PC-3 (cell line): ENCODE measurements around the gene B3GNT8. TPM values are rescaled to one million over a fixed set of nuclear protein-coding genes. Genes with fewer than 3 reads are reported as not detected.

Source experiments
- ATAC-seq: fragments of 200-7000 bp; cut with Tn5 transposase; 2 replicates; pipeline ENCODE4 v1.9.1; 2020; ENCODE audit warnings: mild to moderate bottlenecking, moderate library complexity
- BruUV-seq: library from RNA; stranded (reverse); fragments of 400-500 nt; replicated peaks from 2 replicates; lab custom pipeline; 2021; lab: Mats Ljungman, UMichigan
- CTCF ChIA-PET: fragments of 300-600 bp; sonication (Branson Sonifier 250); formaldehyde crosslinking; loops from one replicate; lab custom pipeline; 2022; ENCODE audit warnings: antibody characterized with exemption; lab: Charles Lee
- POLR2A ChIA-PET: fragments of 300-600 bp; sonication (Branson Sonifier 250); formaldehyde crosslinking; loops from one replicate; lab custom pipeline; 2022; ENCODE audit warnings: antibody characterized with exemption; ENCODE audit not compliant: unreplicated experiment; lab: Charles Lee
- DNase-seq: peaks from one replicate; pipeline ENCODE4 v3.0.0-alpha.2; 2015
- H2AFZ ChIP-seq: fragments of 300-600 bp; sonication (generic); 2 replicates; pipeline ENCODE4 v1.6.0; 2016; ENCODE audit warnings: antibody characterized with exemption, low read length
- H3F3A ChIP-seq: fragments of 300-600 bp; sonication (generic); one replicate; pipeline ENCODE4 v1.6.0; 2017; ENCODE audit warnings: antibody characterized with exemption, low read length, control low read depth, mild to moderate bottlenecking; ENCODE audit not compliant: unreplicated experiment
- H3K27ac ChIP-seq: fragments of 300-600 bp; sonication (generic); 2 replicates; pipeline ENCODE4 v1.5.1; 2016; ENCODE audit warnings: mild to moderate bottlenecking, low read length
- H3K27me3 ChIP-seq: fragments of 300-600 bp; sonication (generic); 2 replicates; pipeline ENCODE4 v1.6.1; 2016; ENCODE audit warnings: low read length, mixed read lengths
- H3K36me3 ChIP-seq: fragments of 300-600 bp; sonication (generic); 2 replicates; pipeline ENCODE4 v1.6.1; 2016; ENCODE audit warnings: low read depth, mixed run types, low read length, mixed read lengths
- H3K4me1 ChIP-seq: fragments of 300-600 bp; sonication (generic); 2 replicates; pipeline ENCODE4 v1.5.1; 2016; ENCODE audit warnings: low read length; ENCODE audit not compliant: insufficient read depth
- H3K4me2 ChIP-seq: fragments of 300-600 bp; sonication (generic); 2 replicates; pipeline ENCODE4 v1.6.0; 2016; ENCODE audit warnings: low read length
- H3K4me3 ChIP-seq: fragments of 300-600 bp; sonication (generic); 2 replicates; pipeline ENCODE4 v1.5.1; 2016; ENCODE audit warnings: mild to moderate bottlenecking, low read length, mixed read lengths
- H3K79me2 ChIP-seq: fragments of 300-600 bp; sonication (generic); 2 replicates; pipeline ENCODE4 v1.6.1; 2017; ENCODE audit warnings: low read length, mixed read lengths
- H3K9ac ChIP-seq: fragments of 300-600 bp; sonication (generic); 2 replicates; pipeline ENCODE4 v1.6.0; 2016; ENCODE audit warnings: mild to moderate bottlenecking, low read length
- H3K9me2 ChIP-seq: fragments of 300-600 bp; sonication (generic); replicated peaks from 2 replicates; pipeline ENCODE4 v1.6.1; 2016; ENCODE audit warnings: mixed run types, low read length, mixed read lengths
- H3K9me3 ChIP-seq: fragments of 300-600 bp; sonication (generic); 2 replicates; pipeline ENCODE4 v1.6.1; 2016; ENCODE audit warnings: low read length, mixed read lengths
- H4K20me1 ChIP-seq: fragments of 300-600 bp; sonication (generic); 2 replicates; pipeline ENCODE4 v1.6.1; 2016; ENCODE audit warnings: low read length, mixed read lengths
- CTCF ChIP-seq: fragments of 300-600 bp; sonication (generic); conservative IDR thresholded peaks from 2 replicates; pipeline ENCODE4 v1.5.1; 2017; ENCODE audit warnings: antibody characterized with exemption, low read depth, mild to moderate bottlenecking, low read length
- EZH2 ChIP-seq: fragments of 300-600 bp; sonication (generic); IDR thresholded peaks from one replicate; pipeline ENCODE4 v1.6.1; 2017; ENCODE audit warnings: antibody characterized with exemption, mild to moderate bottlenecking, low read length; ENCODE audit not compliant: unreplicated experiment
- EZH2phosphoT487 ChIP-seq: fragments of 300-600 bp; sonication (generic); IDR thresholded peaks from 2 replicates; pipeline ENCODE4 v1.6.1; 2018; ENCODE audit warnings: mild to moderate bottlenecking, antibody characterized with exemption, low read length, borderline replicate concordance
- intact Hi-C: fragments of 100-400 bp; cut with micrococcal nuclease; formaldehyde crosslinking; loops from 2 replicates; pipeline ENCODE4 v1.9.0; 2023
- total RNA-seq: library from RNA; depleted of rRNA; stranded (reverse); fragments of >200 nt; gene quantifications from 2 replicates; pipeline ENCODE4 v1.2.3, GENCODE V29; 2014

The B3GNT8 gene
- total RNA-seq, 1 experiment from 2014 or later, result 2.3 TPM

GRCh38 chr19:41426116-41426841, 895 bp downstream of the B3GNT8 start:
- no TSS peak for BruUV-seq
- ATAC-seq, result no peak
- no peak overlapping the region for H3K4me2 ChIP-seq

GRCh38 chr19:41425174-41426115, 1.7 kb downstream of the B3GNT8 start:
- POLR2A ChIA-PET, result no interaction called here
- H3K9ac ChIP-seq, result no peak overlapping the region
- no peaks in the 10 kb centered on the region for H4K20me1 ChIP-seq
- H3F3A ChIP-seq, result no peaks in the 10 kb centered on the region
- H3K79me2 ChIP-seq, result no peaks in the 10 kb centered on the region
- H3K9me2 ChIP-seq, result no peaks in the 10 kb centered on the region
- CTCF ChIA-PET, result no interaction called here
- ATAC-seq (no peak), DNase-seq (no peak)
- no peak overlapping the region for H3K27ac ChIP-seq
- BruUV-seq, result no TSS peak
- H2AFZ ChIP-seq, result no peak overlapping the region
- H3K4me2 ChIP-seq, result no peak overlapping the region
- H3K9me3 ChIP-seq, result no peaks in the 10 kb centered on the region
- no peaks in the 10 kb centered on the region for H3K4me1 ChIP-seq
- TF ChIP-seq EZH2phosphoT487 (no peak), EZH2 (no peak), CTCF (no peak)
- no peaks in the 10 kb centered on the region for H3K36me3 ChIP-seq
- no peaks in the 10 kb centered on the region for H3K27me3 ChIP-seq
- H3K4me3 ChIP-seq, result no peak overlapping the region
- intact Hi-C loops, result no loop called here

More at GRCh38 chr19:41426116-41426841, 895 bp downstream of the B3GNT8 start:
- CTCF ChIA-PET, result no interaction called here
- H3K9me2 ChIP-seq, result no peaks in the 10 kb centered on the region
- H3F3A ChIP-seq, result no peaks in the 10 kb centered on the region
- no peak for TF ChIP-seq CTCF
- H3K27me3 ChIP-seq, result no peaks in the 10 kb centered on the region
- H4K20me1 ChIP-seq, result no peaks in the 10 kb centered on the region
- H3K4me1 ChIP-seq, result no peaks in the 10 kb centered on the region
- no peak for DNase-seq
- H3K27ac ChIP-seq, result no peak overlapping the region
- H3K4me3 ChIP-seq, result no peak overlapping the region
- no peaks in the 10 kb centered on the region for H3K79me2 ChIP-seq
- H2AFZ ChIP-seq, result no peak overlapping the region
- no peaks in the 10 kb centered on the region for H3K36me3 ChIP-seq
- H3K9ac ChIP-seq, result no peak overlapping the region
- POLR2A ChIA-PET, result no interaction called here
- intact Hi-C loops, result no loop called here
- no peaks in the 10 kb centered on the region for H3K9me3 ChIP-seq
